ENCODE results near the gene RNF138.
"Not testable (repeated sequence)": the region's sequence is repeated elsewhere in the genome, so short reads cannot be mapped to it uniquely, and the experiment has no call there.

RNF138 gene

DNA sequence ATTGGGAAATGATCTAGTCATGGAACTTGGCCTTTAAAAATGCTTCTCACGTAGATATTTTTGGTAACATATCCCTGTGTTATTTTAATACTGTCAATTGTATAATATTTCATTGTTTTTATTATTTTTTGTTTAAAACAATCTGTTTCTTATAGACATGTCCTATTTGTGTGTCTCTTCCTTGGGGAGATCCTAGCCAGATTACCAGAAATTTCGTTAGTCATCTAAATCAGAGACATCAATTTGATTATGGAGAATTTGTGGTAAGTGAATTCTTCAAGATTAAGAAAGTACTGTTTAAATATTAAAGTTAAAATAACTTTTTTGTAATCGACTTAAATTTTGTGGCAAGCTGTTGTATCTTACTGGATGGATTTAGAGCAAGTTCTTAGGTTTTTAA lies 34.9 kb downstream of the RNF138 start:
- H3K36me3 Mint-ChIP-seq (ENCODE audit: low read depth): peaks cover 41% of the 10 kb centered on the region
- no peaks in the 10 kb centered on the region for H3K27me3 Mint-ChIP-seq
- no peak overlapping the region for H3K4me3 Mint-ChIP-seq
- no peaks in the 10 kb centered on the region for H3K9me3 Mint-ChIP-seq
- H3K27ac Mint-ChIP-seq: peak overlapping the region; percentile 14
- H3K4me1 Mint-ChIP-seq: no peaks in the 10 kb centered on the region
- DNase-seq (no peak), ATAC-seq (no peak)

- peaks cover 8% of the 10 kb centered on the region for H3K4me1 Mint-ChIP-seq
- no peak for DNase-seq
- H3K36me3 Mint-ChIP-seq (ENCODE audit: low read depth): peaks cover 16% of the 10 kb centered on the region
- no peak for ATAC-seq
- no peak overlapping the region for H3K4me3 Mint-ChIP-seq
- H3K9me3 Mint-ChIP-seq: no peaks in the 10 kb centered on the region
- H3K27ac Mint-ChIP-seq: no peak overlapping the region
- H3K27me3 Mint-ChIP-seq: no peaks in the 10 kb centered on the region
Measured at GRCh38 chr18:32135625-32136024, 44.0 kb downstream of the RNF138 start.

DNA sequence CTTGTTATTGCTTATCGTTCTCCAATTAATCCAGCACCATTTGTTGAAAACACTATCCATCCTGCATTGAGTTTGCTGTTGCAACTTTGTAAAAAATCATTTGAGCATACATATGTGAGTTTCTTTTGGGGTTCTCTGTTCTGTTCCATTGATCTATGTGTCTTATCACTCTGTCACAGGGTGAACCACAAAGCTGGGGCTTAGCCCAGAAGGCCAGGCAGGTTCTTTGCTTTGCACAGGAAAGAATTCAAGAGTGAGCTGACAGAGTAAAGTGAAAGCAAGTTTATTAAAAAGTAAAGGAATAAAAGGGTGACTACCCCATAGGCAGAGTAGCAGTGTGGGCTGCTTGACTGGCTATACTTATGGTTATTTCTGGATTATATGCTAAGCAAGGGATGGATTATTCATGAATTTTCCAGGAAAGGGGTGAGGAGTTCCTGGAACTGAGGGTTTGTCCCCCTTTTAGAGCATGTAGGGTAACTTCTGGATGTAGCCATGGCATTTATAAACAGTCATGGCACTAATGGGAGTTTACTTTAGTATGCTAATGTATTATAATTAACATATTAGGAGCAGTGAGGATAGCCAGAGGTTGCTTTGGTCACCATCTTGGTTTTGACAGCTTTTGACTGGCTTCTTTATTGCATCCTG lies 46.8 kb downstream of the RNF138 start:
- H3K4me1 Mint-ChIP-seq: peaks cover 8% of the 10 kb centered on the region
- peak overlapping the region; percentile 23 for H3K27ac Mint-ChIP-seq
- H3K4me3 Mint-ChIP-seq: no peak overlapping the region
- H3K27me3 Mint-ChIP-seq: no peaks in the 10 kb centered on the region
- peaks cover 1% of the 10 kb centered on the region for H3K36me3 Mint-ChIP-seq (ENCODE audit: low read depth)
- ATAC-seq (peak; percentile 52), DNase-seq (no peak)
- H3K9me3 Mint-ChIP-seq: no peaks in the 10 kb centered on the region

DNA sequence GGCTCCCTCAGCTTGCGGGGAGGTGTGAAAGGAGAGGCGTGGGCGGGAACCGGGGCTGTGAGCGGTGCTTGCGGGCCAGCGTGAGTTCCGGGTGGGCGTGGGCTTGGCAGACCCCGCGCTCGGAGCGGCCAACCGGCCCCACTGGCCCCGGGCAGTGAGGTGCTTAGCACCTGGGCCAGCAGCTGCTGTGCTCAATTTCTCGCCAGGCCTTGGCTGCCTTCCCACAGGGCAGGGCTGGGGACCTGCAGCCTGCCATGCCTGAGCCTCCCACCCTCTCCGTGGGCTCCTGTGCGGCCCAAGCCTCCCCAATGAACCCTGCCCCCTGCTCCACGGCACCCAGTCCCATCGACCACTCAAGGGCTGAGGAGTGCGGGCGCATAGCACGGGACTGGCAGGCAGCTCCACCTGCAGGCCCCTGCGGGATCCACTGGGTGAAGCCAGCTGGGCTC lies 48.2 kb downstream of the RNF138 start:
- no peaks in the 10 kb centered on the region for H3K9me3 Mint-ChIP-seq
- DNase-seq (no peak), ATAC-seq (no peak)
- no peaks in the 10 kb centered on the region for H3K27me3 Mint-ChIP-seq
- no peak overlapping the region for H3K27ac Mint-ChIP-seq
- no peaks in the 10 kb centered on the region for H3K36me3 Mint-ChIP-seq (ENCODE audit: low read depth)
- H3K4me3 Mint-ChIP-seq: no peak overlapping the region
- H3K4me1 Mint-ChIP-seq: peaks cover 8% of the 10 kb centered on the region

- H3K27ac Mint-ChIP-seq: no peak overlapping the region
- H3K4me3 Mint-ChIP-seq: no peak overlapping the region
- no peaks in the 10 kb centered on the region for H3K27me3 Mint-ChIP-seq
- no peaks in the 10 kb centered on the region for H3K9me3 Mint-ChIP-seq
- no peak for DNase-seq
- H3K36me3 Mint-ChIP-seq (ENCODE audit: low read depth): no peaks in the 10 kb centered on the region
- ATAC-seq: no peak
- H3K4me1 Mint-ChIP-seq: peaks cover 6% of the 10 kb centered on the region
Measured at GRCh38 chr18:32148185-32148870, 56.7 kb downstream of the RNF138 start.

GRCh38 chr18:32152705-32153448 lies 61.2 kb downstream of the RNF138 start:
- peak; percentile 43 for ATAC-seq

GRCh38 chr18:32156855-32157254 lies 65.2 kb downstream of the RNF138 start:
- no peaks in the 10 kb centered on the region for H3K36me3 Mint-ChIP-seq (ENCODE audit: low read depth)
- no peaks in the 10 kb centered on the region for H3K9me3 Mint-ChIP-seq
- ATAC-seq: no peak
- H3K27me3 Mint-ChIP-seq: peaks cover 2% of the 10 kb centered on the region
- H3K4me1 Mint-ChIP-seq: peaks cover 10% of the 10 kb centered on the region
- no peak overlapping the region for H3K4me3 Mint-ChIP-seq
- H3K27ac Mint-ChIP-seq: no peak overlapping the region
- DNase-seq: no peak

More at GRCh38 chr18:32152705-32153448, 61.2 kb downstream of the RNF138 start:
- H3K4me3 Mint-ChIP-seq: no peak overlapping the region
- H3K27ac Mint-ChIP-seq: no peak overlapping the region
- no peak for DNase-seq
- H3K4me1 Mint-ChIP-seq: peaks cover 7% of the 10 kb centered on the region
- no peaks in the 10 kb centered on the region for H3K9me3 Mint-ChIP-seq
- H3K36me3 Mint-ChIP-seq (ENCODE audit: low read depth): no peaks in the 10 kb centered on the region
- H3K27me3 Mint-ChIP-seq: no peaks in the 10 kb centered on the region

DNA sequence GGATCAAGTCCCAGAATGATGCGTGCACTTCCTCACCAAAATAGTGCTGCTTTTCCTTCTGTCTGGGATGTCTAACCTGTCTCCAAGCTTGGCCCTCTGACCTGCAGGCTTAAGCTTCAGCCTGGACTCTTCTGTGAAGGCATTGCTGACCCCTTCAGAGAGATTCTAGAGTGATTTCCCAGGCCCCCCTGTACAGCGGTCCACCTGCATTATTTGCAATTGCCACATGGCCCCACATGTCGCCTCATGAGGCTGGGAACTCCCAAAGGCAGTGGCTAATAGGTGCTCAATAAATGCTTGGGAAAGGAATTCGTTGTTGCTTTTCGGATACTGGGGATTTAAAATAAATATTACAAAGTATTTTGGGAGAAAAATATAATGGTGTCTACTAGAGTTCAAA lies 65.9 kb downstream of the RNF138 start:
- Mint-ChIP-seq H3K4me3 (peak overlapping the region; percentile 57), H3K4me1 (peaks cover 10% of the 10 kb centered on the region)

GRCh38 chr18:32158108-32158624 lies 66.5 kb downstream of the RNF138 start:
- peaks cover 5% of the 10 kb centered on the region for H3K4me1 Mint-ChIP-seq

More for the DNA sequence above, 65.9 kb downstream of the RNF138 start:
- DNase-seq (no peak), ATAC-seq (no peak)
- no peaks in the 10 kb centered on the region for H3K9me3 Mint-ChIP-seq
- no peaks in the 10 kb centered on the region for H3K36me3 Mint-ChIP-seq (ENCODE audit: low read depth)
- peaks cover 2% of the 10 kb centered on the region for H3K27me3 Mint-ChIP-seq
- H3K27ac Mint-ChIP-seq: no peak overlapping the region

GRCh38 chr18:32158631-32159030 lies 67.0 kb downstream of the RNF138 start:
- not testable (repeated sequence) for H3K36me3 Mint-ChIP-seq (ENCODE audit: low read depth); H3K4me1 Mint-ChIP-seq; H3K27me3 Mint-ChIP-seq; H3K9me3 Mint-ChIP-seq; ATAC-seq; DNase-seq; H3K27ac Mint-ChIP-seq
- peak overlapping the region; percentile 57 for H3K4me3 Mint-ChIP-seq

More at GRCh38 chr18:32158108-32158624, 66.5 kb downstream of the RNF138 start:
- Mint-ChIP-seq H3K27ac (no peak overlapping the region), H3K4me3 (peak overlapping the region; percentile 57), H3K9me3 (no peaks in the 10 kb centered on the region), H3K36me3 (ENCODE audit: low read depth) (no peaks in the 10 kb centered on the region), H3K27me3 (peaks cover 2% of the 10 kb centered on the region)
- DNase-seq (peak; percentile 66), ATAC-seq (peak; percentile 94)

GRCh38 chr18:32160547-32160946 lies 68.9 kb downstream of the RNF138 start:
- Mint-ChIP-seq H3K4me3 (no peak overlapping the region), H3K36me3 (ENCODE audit: low read depth) (no peaks in the 10 kb centered on the region), H3K27ac (no peak overlapping the region), H3K9me3 (no peaks in the 10 kb centered on the region), H3K27me3 (peaks cover 2% of the 10 kb centered on the region), H3K4me1 (peaks cover 4% of the 10 kb centered on the region)
- ATAC-seq (no peak), DNase-seq (no peak)

DNA sequence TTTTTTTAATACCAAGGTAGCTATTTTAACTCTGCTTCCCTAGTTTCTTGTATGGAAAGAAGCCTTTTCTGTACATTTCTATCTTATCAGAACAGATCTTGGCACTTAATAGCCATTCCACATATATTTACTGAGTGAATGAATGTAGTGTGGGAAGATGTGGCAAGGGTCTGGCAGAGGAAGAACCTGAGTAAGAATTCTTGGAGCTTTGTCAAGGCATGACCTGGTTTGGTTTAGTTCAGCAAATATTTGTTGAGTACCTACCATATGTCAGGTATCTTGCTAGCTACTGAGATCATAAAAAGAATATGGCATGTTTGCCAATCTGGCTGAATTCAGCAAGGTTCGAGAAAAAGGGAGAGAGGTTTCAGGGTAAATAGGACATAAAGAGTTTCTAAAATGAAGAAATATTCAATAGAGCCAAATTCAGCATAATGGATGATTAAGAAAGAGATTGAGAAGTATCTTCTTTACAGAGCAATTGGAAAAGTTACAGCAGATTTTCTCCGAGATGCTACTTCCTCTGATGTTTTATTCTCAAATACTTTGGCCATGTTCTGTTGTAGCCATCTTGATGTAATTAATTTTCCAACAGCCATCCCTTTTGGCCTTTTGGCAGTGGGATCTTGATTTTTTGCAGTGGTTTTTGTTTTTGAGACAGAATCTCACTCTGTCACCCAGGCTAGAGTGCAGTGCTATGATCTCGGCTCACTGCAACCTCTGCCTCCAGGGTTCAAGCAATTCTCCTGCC lies 76.5 kb downstream of the RNF138 start:
- Mint-ChIP-seq H3K27ac (no peak overlapping the region), H3K4me1 (no peaks in the 10 kb centered on the region), H3K27me3 (peaks cover 2% of the 10 kb centered on the region), H3K36me3 (ENCODE audit: low read depth) (no peaks in the 10 kb centered on the region), H3K9me3 (no peaks in the 10 kb centered on the region), H3K4me3 (no peak overlapping the region)
- ATAC-seq: no peak
- no peak for DNase-seq

GRCh38 chr18:32173654-32174053 lies 82.0 kb downstream of the RNF138 start:
- H3K27ac Mint-ChIP-seq: no peak overlapping the region
- no peak overlapping the region for H3K4me3 Mint-ChIP-seq
- DNase-seq: no peak
- no peaks in the 10 kb centered on the region for H3K36me3 Mint-ChIP-seq (ENCODE audit: low read depth)
- H3K9me3 Mint-ChIP-seq: no peaks in the 10 kb centered on the region
- peaks cover 2% of the 10 kb centered on the region for H3K27me3 Mint-ChIP-seq
- no peak for ATAC-seq
- no peaks in the 10 kb centered on the region for H3K4me1 Mint-ChIP-seq

GRCh38 chr18:32174719-32175118 lies 83.0 kb downstream of the RNF138 start:
- DNase-seq (no peak), ATAC-seq (no peak)
- no peaks in the 10 kb centered on the region for H3K4me1 Mint-ChIP-seq
- no peak overlapping the region for H3K4me3 Mint-ChIP-seq
- peaks cover 2% of the 10 kb centered on the region for H3K27me3 Mint-ChIP-seq
- H3K9me3 Mint-ChIP-seq: no peaks in the 10 kb centered on the region
- H3K36me3 Mint-ChIP-seq (ENCODE audit: low read depth): no peaks in the 10 kb centered on the region
- no peak overlapping the region for H3K27ac Mint-ChIP-seq

Measured in activated naive CD8-positive, alpha-beta T cell treated with anti-CD3 and anti-CD28 coated beads, Interleukin-2, amount 50 U/mL, for 24 hours (primary cell).